ENCODE data around the gene WWC2.
"Not testable (repeated sequence)": the region's sequence is repeated elsewhere in the genome, so short reads cannot be mapped to it uniquely, and the experiment has no call there.

WWC2 gene

GRCh38 chr4:183172881-183173280, 73.8 kb downstream of the WWC2 start:
- DNase-seq (ENCODE audit: low read depth in 3 of 3), result no peak

GRCh38 chr4:183173580-183174526, 74.8 kb downstream of the WWC2 start:
- DNase-seq (ENCODE audit: low read depth in 3 of 3), result no peak

- DNase-seq (ENCODE audit: low read depth in 3 of 3), result no peak
Observed at GRCh38 chr4:183175631-183176232, 76.7 kb downstream of the WWC2 start.

- DNase-seq (ENCODE audit: low read depth in 3 of 3), result no peak
Observed at GRCh38 chr4:183177001-183177400, 77.9 kb downstream of the WWC2 start.

GRCh38 chr4:183178201-183178600, 79.1 kb downstream of the WWC2 start:
- no peak for DNase-seq (ENCODE audit: low read depth in 3 of 3)

GRCh38 chr4:183180096-183180495, 81.0 kb downstream of the WWC2 start:
- no peak for DNase-seq (ENCODE audit: low read depth in 3 of 3)

- no peak for DNase-seq (ENCODE audit: low read depth in 3 of 3)
Observed at GRCh38 chr4:183180621-183181020, 81.6 kb downstream of the WWC2 start.

- no peak for DNase-seq (ENCODE audit: low read depth in 3 of 3)
Observed at GRCh38 chr4:183181081-183181480, 82.0 kb downstream of the WWC2 start.

GRCh38 chr4:183182873-183183725, 84.0 kb downstream of the WWC2 start:
- DNase-seq (ENCODE audit: low read depth in 3 of 3), result peak in 2 of 3 experiments; percentile 11 to 16

- no peak for DNase-seq (ENCODE audit: low read depth in 3 of 3)
Observed at GRCh38 chr4:183183906-183184535, 85.0 kb downstream of the WWC2 start.

- DNase-seq (ENCODE audit: low read depth in 3 of 3), result peak in 1 of 3 experiments; percentile 9
Observed at GRCh38 chr4:183185018-183185417, 86.0 kb downstream of the WWC2 start.

- DNase-seq (ENCODE audit: low read depth in 3 of 3), result no peak
Observed at GRCh38 chr4:183185559-183185958, 86.5 kb downstream of the WWC2 start.

GRCh38 chr4:183186813-183187212, 87.8 kb downstream of the WWC2 start:
- no peak for DNase-seq (ENCODE audit: low read depth in 3 of 3)

GRCh38 chr4:183190900-183191527, 92.0 kb downstream of the WWC2 start:
- no peak for DNase-seq (ENCODE audit: low read depth in 3 of 3)

GRCh38 chr4:183191630-183192029, 92.6 kb downstream of the WWC2 start:
- no peak for DNase-seq (ENCODE audit: low read depth in 3 of 3)

GRCh38 chr4:183192571-183192970, 93.5 kb downstream of the WWC2 start:
- DNase-seq (ENCODE audit: low read depth in 3 of 3), result no peak

- not testable (repeated sequence) for DNase-seq (ENCODE audit: low read depth in 3 of 3)
Observed at GRCh38 chr4:183193730-183194338, 94.8 kb downstream of the WWC2 start.

GRCh38 chr4:183195534-183195933, 96.5 kb downstream of the WWC2 start:
- no peak for DNase-seq (ENCODE audit: low read depth in 3 of 3)

- DNase-seq (ENCODE audit: low read depth in 3 of 3), result no peak
Observed at GRCh38 chr4:183197140-183197539, 98.1 kb downstream of the WWC2 start.

GRCh38 chr4:183200453-183200852, 101.4 kb downstream of the WWC2 start:
- no peak for DNase-seq (ENCODE audit: low read depth in 3 of 3)

GRCh38 chr4:183201331-183201730, 102.3 kb downstream of the WWC2 start:
- DNase-seq (ENCODE audit: low read depth in 3 of 3), result no peak

Data from stimulated activated CD4-positive, alpha-beta T cell treated with anti-CD3 and anti-CD28 coated beads, TNF-alpha, amount 100 ng/mL, for 24 hours (primary cell).